MCF 10A (cell line): ENCODE results near the gene VAC14. TPM values are rescaled to one million over a fixed set of nuclear protein-coding genes. Genes with fewer than 3 reads are reported as not detected.

Experiments used
- BruUV-seq: library from RNA; stranded (reverse); fragments of 400-500 nt; replicated peaks from 2 replicates; lab custom pipeline; 2021; lab: Mats Ljungman, UMichigan
- CTCF ChIA-PET: fragments of 300-600 bp; sonication (Branson Sonifier 250); formaldehyde crosslinking; extraction: SDS; loops from one replicate; lab custom pipeline; 2021; ENCODE audit warnings: antibody characterized with exemption, inconsistent platforms; lab: Yijun Ruan, JAX
- POLR2A ChIA-PET: fragments of 300-600, 350-650 bp; sonication (Branson Sonifier 250); formaldehyde crosslinking; extraction: SDS; loops from one replicate; lab custom pipeline; 2020; ENCODE audit warnings: antibody characterized with exemption, inconsistent platforms; lab: Yijun Ruan, JAX
- DNase-seq: peaks from one replicate; pipeline ENCODE4 v3.0.0-alpha.2; 2018; ENCODE audit not compliant: unreplicated experiment
- H3K27ac Mint-ChIP-seq: one replicate; pipeline ENCODE4 v1.8.0; 2022; ENCODE audit warnings: mild to moderate bottlenecking, low read depth, mixed read lengths; ENCODE audit not compliant: unreplicated experiment
- H3K27me3 Mint-ChIP-seq: one replicate; pipeline ENCODE4 v1.8.0; 2022; ENCODE audit warnings: mixed read lengths; ENCODE audit not compliant: insufficient read depth, unreplicated experiment
- H3K36me3 Mint-ChIP-seq: one replicate; pipeline ENCODE4 v1.8.0; 2022; ENCODE audit warnings: mild to moderate bottlenecking, moderate library complexity, mixed read lengths; ENCODE audit not compliant: insufficient read depth, unreplicated experiment
- H3K4me1 Mint-ChIP-seq: one replicate; pipeline ENCODE4 v1.8.0; 2022; ENCODE audit warnings: mixed read lengths; ENCODE audit not compliant: insufficient read depth, unreplicated experiment
- H3K4me3 Mint-ChIP-seq: one replicate; pipeline ENCODE4 v1.8.0; 2022; ENCODE audit warnings: mild to moderate bottlenecking, moderate library complexity, mixed read lengths; ENCODE audit not compliant: unreplicated experiment
- H3K9me3 Mint-ChIP-seq: one replicate; pipeline ENCODE4 v1.8.0; 2022; ENCODE audit warnings: mixed read lengths; ENCODE audit not compliant: unreplicated experiment
- intact Hi-C: fragments of 100-400 bp; cut with micrococcal nuclease; formaldehyde crosslinking; loops from 2 replicates; pipeline ENCODE4 v1.14.1; 2022
- total RNA-seq: library from RNA; stranded (reverse); gene quantifications from 2 replicates; pipeline ENCODE4 v1.2.3, GENCODE V29; 2022
- TF ChIP-seq, protein P1 (sequence below): fragments of 200-600 bp; IDR thresholded peaks from one replicate; pipeline ENCODE4 v1.8.0; 2022; ENCODE audit warnings: antibody characterized with exemption, mild to moderate bottlenecking; ENCODE audit not compliant: unreplicated experiment

VAC14 gene
- total RNA-seq, 1 experiment from 2014 or later: 25.5 TPM

GRCh38 chr16:70729292-70729691 is 71.7 kb downstream of the VAC14 start:
- Mint-ChIP-seq H3K27ac (no peak overlapping the region), H3K27me3 (no peaks in the 10 kb centered on the region), H3K4me3 (no peak overlapping the region), H3K4me1 (peaks cover 5% of the 10 kb centered on the region), H3K36me3 (peaks cover 15% of the 10 kb centered on the region), H3K9me3 (no peaks in the 10 kb centered on the region)
- BruUV-seq: no TSS peak
- TF ChIP-seq, protein P1, sequence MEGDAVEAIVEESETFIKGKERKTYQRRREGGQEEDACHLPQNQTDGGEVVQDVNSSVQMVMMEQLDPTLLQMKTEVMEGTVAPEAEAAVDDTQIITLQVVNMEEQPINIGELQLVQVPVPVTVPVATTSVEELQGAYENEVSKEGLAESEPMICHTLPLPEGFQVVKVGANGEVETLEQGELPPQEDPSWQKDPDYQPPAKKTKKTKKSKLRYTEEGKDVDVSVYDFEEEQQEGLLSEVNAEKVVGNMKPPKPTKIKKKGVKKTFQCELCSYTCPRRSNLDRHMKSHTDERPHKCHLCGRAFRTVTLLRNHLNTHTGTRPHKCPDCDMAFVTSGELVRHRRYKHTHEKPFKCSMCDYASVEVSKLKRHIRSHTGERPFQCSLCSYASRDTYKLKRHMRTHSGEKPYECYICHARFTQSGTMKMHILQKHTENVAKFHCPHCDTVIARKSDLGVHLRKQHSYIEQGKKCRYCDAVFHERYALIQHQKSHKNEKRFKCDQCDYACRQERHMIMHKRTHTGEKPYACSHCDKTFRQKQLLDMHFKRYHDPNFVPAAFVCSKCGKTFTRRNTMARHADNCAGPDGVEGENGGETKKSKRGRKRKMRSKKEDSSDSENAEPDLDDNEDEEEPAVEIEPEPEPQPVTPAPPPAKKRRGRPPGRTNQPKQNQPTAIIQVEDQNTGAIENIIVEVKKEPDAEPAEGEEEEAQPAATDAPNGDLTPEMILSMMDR: no peak
- intact Hi-C loops: no loop called here
- ChIA-PET POLR2A (interaction anchor here (2.7 kb wide), 1 partner anchor 14 kb away, joined by 6 read pairs; no protein-coding TSS in a partner anchor), CTCF (interaction anchor here (1.0 to 1.5 kb wide), 3 partner anchors 31 to 42 kb away, joined by 3 to 8 read pairs (median 4); no protein-coding TSS in a partner anchor)
- no peak for DNase-seq

DNA sequence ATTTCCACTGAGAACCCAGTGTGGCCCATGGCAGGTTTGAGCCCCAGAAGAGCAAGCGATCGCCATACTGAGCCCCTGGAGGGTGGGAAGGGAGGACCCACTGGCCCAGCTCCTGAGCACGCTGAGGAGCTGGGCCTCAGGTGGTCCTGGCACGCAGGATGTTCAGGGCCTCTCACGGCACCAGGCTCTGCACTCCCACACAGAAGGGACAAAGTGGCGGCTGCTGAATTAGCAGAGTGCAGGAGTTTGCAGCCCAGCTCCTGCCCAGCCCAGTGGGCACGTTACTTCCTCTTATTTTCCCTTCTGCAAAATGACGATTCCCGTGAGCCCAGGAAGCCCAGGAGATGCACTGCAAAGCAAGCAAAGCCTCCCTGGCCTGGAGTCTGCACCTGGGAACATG is 72.8 kb downstream of the VAC14 start:
- intact Hi-C loops: no loop called here
- H3K4me1 Mint-ChIP-seq: peaks cover 5% of the 10 kb centered on the region
- no peak overlapping the region for H3K4me3 Mint-ChIP-seq
- TF ChIP-seq, protein P1: no peak
- ChIA-PET POLR2A (interaction anchor here (2.7 kb wide), 1 partner anchor 13 kb away, joined by 6 read pairs; no protein-coding TSS in a partner anchor), CTCF (interaction anchor here (1.0 to 1.1 kb wide), 2 partner anchors 32 to 42 kb away, joined by 3 to 4 read pairs; no protein-coding TSS in a partner anchor)
- H3K9me3 Mint-ChIP-seq: no peaks in the 10 kb centered on the region
- BruUV-seq: no TSS peak
- H3K27me3 Mint-ChIP-seq: no peaks in the 10 kb centered on the region
- DNase-seq: no peak
- H3K27ac Mint-ChIP-seq: no peak overlapping the region
- peaks cover 15% of the 10 kb centered on the region for H3K36me3 Mint-ChIP-seq

GRCh38 chr16:70726892-70727361 is 74.0 kb downstream of the VAC14 start:
- Mint-ChIP-seq H3K36me3 (peaks cover 15% of the 10 kb centered on the region), H3K4me3 (no peak overlapping the region), H3K27ac (no peak overlapping the region), H3K9me3 (no peaks in the 10 kb centered on the region), H3K27me3 (no peaks in the 10 kb centered on the region), H3K4me1 (peaks cover 5% of the 10 kb centered on the region)
- intact Hi-C loops: no loop called here
- DNase-seq: no peak
- TF ChIP-seq, protein P1: no peak
- ChIA-PET POLR2A (no interaction called here), CTCF (interaction anchor here (0.6 kb wide), 1 partner anchor 585 kb away, joined by 3 read pairs; no protein-coding TSS in a partner anchor)
- no TSS peak for BruUV-seq

- ChIA-PET CTCF (interaction anchor here (0.6 kb wide), 1 partner anchor 586 kb away, joined by 3 read pairs; no protein-coding TSS in a partner anchor), POLR2A (no interaction called here)
- Mint-ChIP-seq H3K4me1 (peaks cover 5% of the 10 kb centered on the region), H3K9me3 (no peaks in the 10 kb centered on the region), H3K4me3 (no peak overlapping the region), H3K27ac (no peak overlapping the region), H3K27me3 (no peaks in the 10 kb centered on the region), H3K36me3 (peaks cover 14% of the 10 kb centered on the region)
- DNase-seq: no peak
- TF ChIP-seq, protein P1: no peak
- intact Hi-C loops: no loop called here
- BruUV-seq: no TSS peak
Observed at GRCh38 chr16:70725912-70726828, 74.8 kb downstream of the VAC14 start.
